ENCODE measurements around the gene OXA1L.
"Not testable (repeated sequence)": the region's sequence is repeated elsewhere in the genome, so short reads cannot be mapped to it uniquely, and the experiment has no call there.

OXA1L gene

DNA sequence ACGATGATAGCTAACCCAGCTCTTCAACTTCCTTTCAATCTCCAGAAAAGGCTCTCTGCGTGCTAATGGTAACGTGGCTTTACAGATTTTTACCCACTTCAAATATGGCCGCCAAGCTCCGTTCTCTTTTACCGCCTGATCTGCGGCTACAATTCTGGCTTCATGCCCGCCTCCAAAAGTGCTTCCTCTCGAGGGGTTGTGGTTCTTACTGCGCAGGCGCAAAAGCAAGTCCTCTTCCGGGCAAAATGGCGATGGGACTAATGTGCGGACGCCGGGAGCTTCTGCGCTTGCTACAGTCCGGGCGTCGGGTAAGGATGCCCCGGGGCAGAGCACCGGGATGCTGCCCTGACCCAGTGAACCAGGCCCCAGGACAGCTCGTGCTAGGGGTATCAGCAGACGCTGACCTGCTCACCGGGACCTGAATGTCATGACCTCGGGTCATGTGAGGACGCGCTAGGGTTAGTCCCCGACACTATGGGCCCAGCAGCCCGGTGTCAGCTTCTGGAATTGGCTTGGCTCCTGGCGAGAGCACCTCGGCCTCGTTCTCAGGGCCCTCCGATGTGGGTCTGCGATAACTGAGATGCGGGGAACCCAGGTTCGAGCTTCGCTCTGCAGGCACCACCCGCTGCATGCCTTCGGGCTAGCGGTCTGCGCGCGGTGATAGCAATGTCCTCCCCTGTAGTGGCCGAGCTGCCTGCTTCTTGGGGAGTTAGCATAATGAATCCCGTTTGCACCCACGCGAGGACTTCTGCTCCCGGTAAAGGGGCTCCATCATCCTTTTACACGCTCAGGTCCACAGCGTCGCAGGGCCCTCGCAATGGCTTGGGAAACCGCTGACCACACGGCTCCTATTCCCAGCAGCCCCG lies at the start of gene OXA1L:
Gene OXA1L, plus strand, starts transcription at position 232 of the 866 bp plus-strand sequence. Its CDS starts 14 bp downstream, at position 246.
- DNase-seq, result peak; percentile 98

DNA sequence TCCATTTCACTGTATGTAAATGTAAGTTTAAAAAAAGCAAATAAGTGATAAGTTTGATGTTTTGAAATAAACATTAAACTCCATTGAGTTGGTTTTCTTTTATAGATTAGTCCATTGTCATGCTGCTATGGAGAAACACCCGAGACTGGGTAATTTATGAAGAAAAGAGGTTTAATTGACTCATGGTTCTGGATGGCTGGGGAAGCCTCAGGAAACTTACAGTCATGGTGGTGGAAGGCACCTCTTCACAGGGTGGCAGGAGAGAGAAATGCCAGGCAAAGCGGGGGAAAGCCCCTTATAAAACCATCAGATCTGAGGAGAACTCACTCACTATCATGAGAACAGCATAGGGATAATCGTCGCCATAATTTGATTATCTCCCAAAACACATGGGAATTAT lies 48.4 kb upstream of the OXA1L start:
- DNase-seq, result no peak

DNA sequence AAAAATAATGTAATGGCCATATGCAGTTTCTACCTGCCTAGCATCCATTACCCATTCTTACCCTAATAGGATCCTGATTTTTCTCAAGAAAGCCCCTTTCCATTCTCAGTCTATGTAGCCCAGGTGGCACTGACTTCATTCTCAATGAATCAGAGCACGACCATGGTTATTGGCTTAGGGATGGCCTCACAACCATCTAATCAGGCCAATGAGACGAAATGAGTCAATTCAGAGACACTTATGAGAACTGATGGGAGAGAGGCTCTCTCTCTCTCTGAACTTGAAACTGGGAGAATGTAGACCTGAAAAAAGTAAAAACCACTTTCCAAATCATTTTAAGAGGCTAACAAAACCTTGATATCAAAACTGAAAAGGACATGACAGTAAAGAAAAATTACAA lies 45.3 kb upstream of the OXA1L start:
- DNase-seq, result no peak

DNA sequence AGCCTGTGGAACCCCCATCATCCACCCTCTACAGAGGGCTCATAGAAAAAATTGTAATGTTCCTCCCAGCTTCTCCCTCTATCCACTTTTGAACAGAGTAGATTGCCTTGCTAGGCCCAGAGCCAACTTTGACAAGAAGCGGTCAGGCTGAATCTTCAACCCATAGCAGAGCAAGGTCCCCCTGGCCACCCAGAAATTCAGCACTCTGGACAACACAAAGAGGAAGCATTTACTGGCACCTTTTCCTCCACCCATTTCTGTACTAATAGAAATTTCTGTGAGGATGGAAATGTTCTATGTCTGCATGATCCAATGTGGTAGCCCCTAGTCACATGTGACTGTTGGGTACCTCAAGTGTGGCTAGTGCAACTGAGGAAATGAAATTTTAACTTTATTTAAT lies 42.7 kb upstream of the OXA1L start:
- DNase-seq, result no peak

DNA sequence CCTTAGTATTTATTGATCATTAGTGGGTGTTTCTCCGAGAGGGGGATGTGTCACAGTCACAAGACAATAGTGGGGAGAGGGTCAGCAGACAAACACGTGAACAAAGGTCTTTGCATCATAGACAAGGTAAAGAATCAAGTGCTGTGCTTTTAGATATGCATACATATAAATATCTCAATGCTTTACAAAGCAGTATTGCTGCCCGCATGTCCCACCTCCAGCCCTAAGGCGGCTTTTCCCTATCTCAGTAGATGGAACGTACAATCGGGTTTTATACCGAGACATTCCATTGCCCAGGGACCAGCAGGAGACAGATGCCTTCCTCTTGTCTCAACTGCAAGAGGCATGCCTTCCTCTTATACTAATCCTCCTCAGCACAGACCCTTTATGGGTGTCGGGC lies 41.6 kb upstream of the OXA1L start:
- not testable (repeated sequence) for DNase-seq

DNA sequence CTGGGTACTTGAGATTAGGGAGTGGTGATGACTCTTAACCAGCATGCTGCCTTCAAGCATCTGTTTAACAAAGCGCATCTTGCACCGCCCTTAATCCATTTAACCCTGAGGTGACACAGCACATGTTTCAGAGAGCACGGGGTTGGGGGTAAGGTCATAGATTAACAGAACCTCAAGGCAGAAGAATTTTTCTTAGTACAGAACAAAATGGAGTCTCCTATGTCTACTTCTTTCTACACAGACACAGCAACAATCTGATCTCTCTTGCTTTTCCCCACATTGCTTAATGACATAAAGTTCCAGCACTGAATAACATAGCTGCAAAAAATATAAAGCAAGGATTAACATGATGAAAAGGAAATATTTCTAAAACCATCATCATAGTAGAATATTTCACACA lies 41.1 kb upstream of the OXA1L start:
- DNase-seq, result not testable (repeated sequence)

DNA sequence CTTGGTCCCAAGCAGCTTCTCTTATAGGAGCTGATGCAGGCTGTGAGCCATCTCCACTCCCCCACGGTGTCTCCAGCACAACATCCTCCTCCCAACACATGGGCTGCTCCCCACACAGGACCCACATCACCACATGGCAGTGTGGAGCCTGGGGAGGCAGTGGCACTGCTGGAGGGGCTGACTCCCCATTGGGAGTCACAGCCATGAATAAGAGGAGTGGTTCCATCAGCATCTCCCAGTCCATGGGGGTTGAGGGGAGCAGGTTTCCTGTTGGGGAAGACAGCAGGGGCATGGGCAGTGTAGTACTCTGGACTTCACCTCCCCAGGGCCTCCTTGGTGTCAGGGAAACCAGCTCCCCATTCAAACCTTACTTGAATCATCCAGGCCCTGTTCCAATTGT lies 40.5 kb upstream of the OXA1L start:
- DNase-seq, result no peak

DNA sequence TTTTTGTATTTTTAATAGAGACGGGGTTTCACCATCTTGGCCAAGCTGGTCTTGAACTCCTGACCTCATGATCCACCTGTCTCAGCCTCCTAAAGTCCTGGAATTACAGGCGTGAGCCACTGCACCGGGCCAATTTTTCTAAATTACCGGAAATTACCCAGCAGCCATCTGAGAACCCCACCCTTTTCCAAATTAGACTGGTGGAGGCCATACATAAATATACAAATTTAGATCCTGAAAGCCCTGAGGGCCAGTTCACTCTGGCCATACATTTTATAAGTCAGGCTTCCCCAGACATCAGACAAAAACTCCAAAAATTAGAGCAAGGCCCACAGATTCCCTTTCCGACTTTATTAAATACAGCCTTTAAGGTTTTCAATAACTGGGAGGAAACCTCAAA lies 34.4 kb upstream of the OXA1L start:
- not testable (repeated sequence) for DNase-seq

DNA sequence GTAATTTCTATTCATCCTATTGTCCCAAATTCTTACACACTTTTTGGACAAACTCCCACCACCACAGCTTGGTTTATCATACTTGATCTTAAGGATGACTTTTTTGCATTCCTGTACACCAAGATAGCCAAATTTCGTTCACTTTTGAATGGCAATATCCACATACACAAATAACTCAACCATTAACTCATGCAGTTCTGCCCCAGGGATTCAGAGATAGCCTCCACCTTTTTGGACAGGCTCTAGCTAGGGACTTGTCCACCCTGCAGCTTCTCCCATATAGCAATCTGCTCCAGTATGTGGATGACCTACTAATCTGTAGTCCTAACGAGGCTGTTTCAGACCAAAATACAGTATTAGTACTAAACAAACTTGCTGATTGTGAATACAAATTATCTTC lies 32.7 kb upstream of the OXA1L start:
- no peak for DNase-seq

DNA sequence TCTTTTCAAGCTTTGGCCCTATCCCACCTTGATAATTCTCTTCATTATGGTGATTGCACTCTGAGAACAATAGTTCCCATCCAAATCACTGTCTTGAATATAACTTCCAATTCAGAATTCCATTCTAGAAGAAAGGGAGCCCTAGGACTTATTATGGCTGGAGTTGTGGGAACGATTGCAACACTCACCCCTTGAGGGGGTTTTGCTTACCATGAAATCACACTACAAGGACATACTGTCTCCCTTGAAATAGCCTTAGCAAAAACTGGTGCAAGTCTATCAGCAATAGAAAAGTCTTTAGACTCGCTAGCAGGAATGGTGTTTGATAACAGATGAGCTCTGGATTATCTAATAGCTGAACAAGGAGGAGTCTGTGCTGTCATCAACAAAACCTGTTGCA lies 31.4 kb upstream of the OXA1L start:
- no peak for DNase-seq

DNA sequence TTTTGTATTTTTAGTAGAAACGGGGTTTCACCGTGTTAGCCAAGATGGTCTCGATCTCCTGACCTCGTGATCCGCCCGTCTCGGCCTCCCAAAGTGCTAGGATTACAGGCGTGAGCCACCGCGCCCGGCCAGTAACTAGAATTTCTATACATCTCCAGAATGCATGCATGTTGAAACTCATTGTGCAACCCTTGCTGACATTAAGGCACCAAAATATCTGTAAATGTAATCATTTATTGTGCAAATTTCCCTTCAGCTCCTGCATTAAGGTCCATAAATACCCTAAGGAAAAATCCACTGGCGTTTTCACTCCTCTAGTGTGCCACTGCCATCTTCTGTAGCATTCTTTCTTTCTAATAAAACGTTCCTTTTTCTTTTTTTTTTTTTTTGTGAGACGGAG lies 30.1 kb upstream of the OXA1L start:
- DNase-seq, result not testable (repeated sequence)

DNA sequence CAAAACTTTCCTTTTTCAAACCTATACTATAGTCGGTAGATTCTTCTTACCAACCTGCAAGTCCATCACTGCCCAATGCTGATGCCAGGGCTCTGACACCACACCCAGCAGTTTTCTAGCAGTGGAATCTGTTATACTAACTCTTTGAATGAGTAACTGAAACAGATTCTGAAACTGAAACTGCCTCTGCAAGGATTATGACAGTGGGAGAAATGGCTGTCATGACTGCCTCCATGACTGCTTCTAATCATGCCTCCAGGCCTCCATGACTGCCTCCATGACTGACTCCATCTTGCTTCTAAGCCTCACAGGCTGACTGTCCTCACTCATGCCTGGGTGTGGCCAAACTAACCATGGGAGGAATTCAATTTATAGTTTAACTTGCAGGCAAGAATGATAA lies 29.4 kb upstream of the OXA1L start:
- no peak for DNase-seq

DNA sequence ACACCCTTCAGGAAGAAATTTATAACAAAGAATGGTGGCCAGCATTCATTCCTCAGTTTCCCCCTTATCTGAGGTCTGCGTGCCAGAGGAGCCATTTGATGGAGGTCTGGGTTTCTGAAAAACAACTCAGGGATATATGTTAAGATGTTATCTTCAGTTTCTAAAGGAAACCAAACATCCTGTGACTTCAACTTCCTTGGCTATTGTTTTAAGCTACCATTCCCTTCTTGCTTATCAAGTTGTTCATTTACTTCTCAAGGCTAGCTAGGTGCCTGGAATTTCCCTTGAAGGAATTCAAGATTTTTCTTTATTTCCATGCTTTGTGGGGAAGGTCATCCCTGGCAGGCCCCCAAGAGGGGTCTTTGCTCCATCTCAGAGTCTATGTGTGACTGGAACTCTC lies 27.1 kb upstream of the OXA1L start:
- no peak for DNase-seq

DNA sequence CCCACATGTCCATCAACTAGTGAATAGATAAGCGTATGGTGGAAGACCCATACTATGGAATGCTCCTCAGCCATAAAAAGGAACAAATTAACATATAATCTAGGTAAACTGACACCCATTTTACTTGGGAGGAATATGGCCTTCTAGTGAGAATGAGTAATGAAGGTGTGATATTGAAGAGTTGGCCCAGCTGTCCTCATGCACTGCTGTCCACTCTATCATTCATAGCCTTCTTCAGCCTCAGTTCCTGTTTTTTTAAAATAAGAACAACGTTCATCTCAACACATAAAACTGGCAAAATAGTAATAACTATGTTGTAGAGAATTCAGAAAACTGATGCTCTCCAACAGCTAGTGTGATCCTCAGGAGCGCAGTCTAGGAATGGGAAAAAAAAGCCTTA lies 26.5 kb upstream of the OXA1L start:
- no peak for DNase-seq

DNA sequence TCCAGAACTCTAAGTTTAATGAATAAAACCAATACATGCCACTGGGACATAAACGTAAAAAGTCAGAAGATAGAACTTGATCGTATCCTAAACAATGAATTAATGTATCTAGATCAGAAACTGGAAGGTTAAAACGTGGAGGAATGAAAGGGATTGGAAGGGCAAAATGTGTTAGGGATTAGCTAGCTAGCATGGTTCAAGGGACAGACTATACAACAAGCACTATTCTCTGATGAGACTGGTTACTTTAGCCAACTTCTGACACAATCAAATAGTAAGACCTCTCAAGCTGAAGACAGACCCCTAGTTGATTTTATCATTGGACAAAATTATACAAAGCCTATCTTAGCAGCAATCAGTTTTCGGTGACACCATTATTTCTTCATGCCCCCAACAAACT lies 18.7 kb upstream of the OXA1L start:
- no peak for DNase-seq

DNA sequence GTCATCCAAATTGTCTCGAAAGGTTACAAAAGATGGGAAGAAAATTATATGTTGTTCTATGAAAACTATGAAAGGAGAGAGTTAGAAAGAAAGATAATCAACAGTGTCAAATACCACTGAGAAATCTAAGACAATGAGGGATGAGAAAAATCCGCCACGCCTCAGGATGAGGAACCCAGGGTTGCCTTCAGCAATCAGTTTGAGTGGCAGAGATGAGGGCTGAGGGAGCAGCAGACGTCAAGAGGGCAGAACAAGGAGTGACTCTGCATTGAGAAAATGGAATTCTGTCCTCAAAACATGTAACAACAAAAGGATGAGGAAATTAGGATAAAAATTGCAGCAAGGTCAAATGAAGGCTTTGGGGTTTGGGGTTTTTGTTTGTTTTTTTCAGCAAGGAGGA lies 18.3 kb upstream of the OXA1L start:
- no peak for DNase-seq

DNA sequence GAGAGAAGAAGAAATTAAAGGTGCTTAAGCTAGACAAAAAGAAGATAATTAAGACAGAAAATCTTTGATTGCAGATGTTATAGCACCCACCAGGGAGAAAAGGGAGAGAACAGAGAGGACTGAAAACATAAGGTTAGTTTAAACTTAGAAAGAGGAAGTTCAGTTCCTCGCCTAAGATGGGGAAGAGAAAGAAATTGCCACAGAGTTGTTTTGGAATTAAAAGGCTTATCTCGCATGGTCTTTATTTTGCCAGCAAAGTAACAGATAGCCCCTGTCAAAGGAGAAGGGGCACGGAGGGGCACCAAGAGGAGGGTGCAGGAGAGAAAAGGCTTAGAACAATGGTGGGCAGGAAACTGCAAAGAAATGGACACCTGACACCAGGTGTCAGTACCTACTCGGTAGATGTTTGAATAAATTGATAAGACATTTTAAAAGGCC lies 17.8 kb upstream of the OXA1L start:
- DNase-seq, result no peak

DNA sequence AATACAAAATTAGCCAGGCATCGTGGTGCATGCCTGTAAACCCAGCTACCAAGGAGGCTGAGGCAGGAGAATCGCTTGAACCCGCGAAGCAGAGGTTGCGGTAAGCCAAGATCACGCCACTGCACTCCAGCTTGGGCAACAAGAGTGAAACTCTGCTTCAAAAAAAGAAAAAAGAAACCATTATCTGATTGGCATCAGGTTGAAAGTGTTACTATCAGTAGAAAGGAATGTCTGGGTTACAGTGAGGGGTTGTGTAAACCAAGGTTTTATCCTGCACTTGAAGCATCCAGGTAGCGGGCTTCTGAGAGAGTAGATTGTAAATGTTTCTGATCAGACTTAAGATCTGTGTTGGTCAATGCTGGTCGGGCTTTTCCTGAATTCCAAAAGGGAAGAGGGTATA lies 14.1 kb upstream of the OXA1L start:
- no peak for DNase-seq

DNA sequence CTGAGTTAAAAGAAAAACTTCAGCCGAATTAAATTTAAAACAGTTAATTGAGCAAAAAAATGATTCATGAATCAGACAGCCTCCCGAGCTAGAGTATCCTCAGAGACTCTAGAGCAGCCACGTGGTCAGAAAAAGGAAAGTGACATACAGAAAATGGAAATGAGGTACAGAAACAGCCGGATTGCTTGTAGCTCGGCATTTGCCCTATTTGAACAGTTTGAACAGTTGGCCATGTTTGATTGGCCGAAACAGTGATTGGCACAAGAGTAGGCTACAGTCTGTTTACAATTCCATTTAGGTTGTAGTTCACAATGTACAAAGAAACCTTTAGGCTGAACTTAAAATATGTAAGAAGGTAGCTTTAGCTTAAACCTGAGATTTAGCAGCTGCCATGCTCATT lies 12.9 kb upstream of the OXA1L start:
- DNase-seq, result no peak

DNA sequence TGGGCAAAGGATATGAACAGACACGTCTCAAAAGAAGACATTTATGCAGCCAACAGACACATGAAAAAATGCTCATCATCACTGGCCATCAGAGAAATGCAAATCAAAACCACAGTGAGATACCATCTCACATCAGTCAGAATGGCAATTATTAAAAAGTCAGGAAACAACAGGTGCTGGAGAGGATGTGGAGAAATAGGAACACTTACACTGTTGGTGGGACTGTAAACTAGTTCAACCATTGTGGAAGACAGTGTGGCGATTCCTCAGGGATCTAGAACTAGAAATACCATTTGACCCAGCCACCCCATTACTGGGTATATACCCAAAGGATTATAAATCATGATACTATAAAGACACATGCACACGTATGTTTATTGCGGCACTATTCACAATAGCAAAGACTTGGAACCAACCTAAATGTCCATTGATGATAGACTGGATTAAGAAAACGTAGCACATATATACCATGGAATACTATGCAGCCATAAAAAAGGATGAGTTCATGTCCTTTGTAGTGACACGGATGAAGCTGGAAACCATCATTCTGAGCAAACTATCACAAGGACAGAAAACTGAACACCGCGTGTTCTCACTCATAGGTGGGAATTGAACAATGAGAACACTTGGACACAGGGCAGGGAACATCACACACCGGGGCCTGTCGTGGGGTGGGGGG lies 8.4 kb upstream of the OXA1L start:
- not testable (repeated sequence) for DNase-seq

DNA sequence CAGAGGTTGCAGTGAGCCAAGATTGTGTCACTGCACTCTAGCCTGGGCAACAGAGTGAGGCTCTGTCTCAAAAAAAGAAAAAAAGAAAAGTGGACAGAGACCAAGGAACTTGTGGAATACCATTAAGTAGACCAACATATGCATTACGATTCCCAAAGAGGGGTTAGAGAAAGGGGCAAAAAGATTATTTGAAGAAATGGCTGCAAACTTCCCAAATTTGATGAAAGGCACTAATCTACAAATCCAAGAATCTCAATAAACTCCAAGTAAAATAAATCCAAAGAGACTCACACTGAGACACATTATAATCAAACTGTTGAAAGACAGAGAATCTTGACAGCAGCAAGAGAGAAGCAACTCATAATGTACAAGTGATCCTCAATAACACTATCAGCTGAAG lies 4.8 kb upstream of the OXA1L start:
- DNase-seq, result no peak

DNA sequence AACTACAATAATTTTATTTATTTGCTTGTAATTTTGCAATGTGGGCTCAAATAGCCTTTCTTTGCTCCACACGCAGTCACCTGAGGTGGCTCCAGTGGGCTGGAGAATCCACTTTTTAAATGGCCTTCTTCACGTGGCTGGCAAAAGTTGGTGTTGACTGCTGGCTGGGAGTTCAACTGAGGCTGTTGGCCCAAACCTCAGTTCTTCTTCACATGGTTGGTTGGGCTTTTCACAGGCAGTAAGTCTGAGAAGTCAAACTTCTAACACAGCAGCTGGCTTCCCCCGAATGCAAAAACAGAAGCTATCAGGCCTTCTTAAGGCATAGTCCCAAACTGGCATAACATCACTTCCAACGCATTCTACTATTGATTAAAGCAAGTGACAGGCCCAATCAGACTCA lies 2.1 kb upstream of the OXA1L start:
- DNase-seq, result no peak

DNA sequence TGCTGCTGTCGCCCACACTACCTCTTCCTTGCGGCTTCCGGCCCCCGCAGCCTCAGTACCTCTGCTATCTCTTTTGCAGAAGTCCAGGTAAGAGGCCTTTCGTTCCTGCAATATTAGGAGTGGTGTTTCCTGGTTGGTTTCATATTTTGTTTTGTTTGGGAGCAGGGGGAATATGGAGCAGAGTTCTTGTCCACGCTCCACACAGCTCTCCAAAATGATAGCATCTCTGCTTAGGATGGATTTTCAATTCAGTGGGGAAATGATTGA lies 768 bp downstream of the OXA1L start:
- no peak for DNase-seq

DNA sequence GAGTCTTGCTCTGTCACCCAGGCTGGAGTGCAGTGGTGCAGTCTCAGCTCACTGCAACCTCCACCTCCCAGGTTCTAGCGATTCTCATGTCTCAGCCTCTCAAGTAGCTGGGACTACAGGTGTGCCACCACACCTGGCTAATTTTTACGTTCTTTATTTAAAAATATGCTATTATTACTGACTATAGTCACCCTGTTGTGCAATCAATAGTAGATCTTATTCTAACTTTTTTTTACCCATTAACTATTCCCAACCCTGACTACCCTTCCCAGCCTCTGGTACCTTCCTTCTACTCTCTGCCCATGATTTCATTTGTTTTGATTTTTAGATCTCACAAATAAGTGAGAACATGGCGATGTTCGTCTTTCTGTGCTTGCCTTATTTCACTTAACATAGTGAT lies 2.5 kb downstream of the OXA1L start:
- no peak for DNase-seq

DNA sequence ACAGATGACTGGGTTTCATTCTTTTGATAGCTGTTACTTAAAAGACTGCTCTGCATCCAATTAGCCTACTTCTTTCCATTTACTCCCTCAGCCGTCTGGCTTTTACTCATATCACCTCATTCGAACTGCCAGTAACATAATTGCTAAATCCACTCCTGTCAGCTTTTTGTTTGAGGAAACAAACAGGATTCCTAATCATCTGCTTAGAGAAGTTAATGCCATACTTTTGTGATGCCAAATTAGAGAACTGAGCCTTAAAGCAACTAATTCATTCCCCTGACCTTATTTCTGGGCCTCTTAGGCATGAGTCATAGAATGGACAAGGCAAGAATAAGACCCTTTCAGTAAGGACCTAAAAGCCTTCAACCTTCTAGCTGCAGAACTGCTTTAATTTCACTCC lies 2.9 kb downstream of the OXA1L start:
- no peak for DNase-seq

Measured in NCI-H345 (cell line).